Thoracic aorta (tissue), 2 donors: ENCODE measurements around the gene HEATR1. TPM values are rescaled to one million over a fixed set of nuclear protein-coding genes. Genes with fewer than 3 reads are reported as not detected.
A peak's percentile ranks its signal among the peaks of the same experiment; 100 is the strongest.

ENCODE experiments used
- ATAC-seq: fragments of 150-250 bp; one replicate; pipeline ENCODE4 v1.8.0; 2017; ENCODE audit warnings: low read depth; ENCODE audit not compliant: insufficient number of reproducible peaks, low FRiP score
- DNase-seq: peaks from one replicate; pipeline ENCODE4 v3.0.0-alpha.2; 2020; ENCODE audit warnings: low spot score
- H3K27ac ChIP-seq, 2 donors: fragments of 200-600 bp; sonication (generic); 1 replicate in 1 of 2; 2 replicates in 1 of 2; pipeline ENCODE4 v1.5.1; 2016; ENCODE audit warnings: mild to moderate bottlenecking in 2 of 2, moderate library complexity in 2 of 2
- H3K27me3 ChIP-seq: fragments of 200-600 bp; sonication (generic); replicated peaks from 2 replicates; pipeline ENCODE4 v1.6.0; 2016; ENCODE audit warnings: mild to moderate bottlenecking; ENCODE audit not compliant: insufficient read depth
- H3K36me3 ChIP-seq: fragments of 200-600 bp; sonication (generic); one replicate; pipeline ENCODE4 v1.5.1; 2016
- H3K4me1 ChIP-seq, 2 donors: fragments of 200-600 bp; sonication (generic); 1 replicate in 1 of 2; 2 replicates in 1 of 2; pipeline versions ENCODE4 v1.5.1 to v1.6.0; 2016; ENCODE audit warnings: low read depth in 2 of 2, mild to moderate bottlenecking in 1 of 2; ENCODE audit not compliant: control insufficient read depth in 1 of 2
- H3K4me3 ChIP-seq: fragments of 200-600 bp; sonication (generic); 2 replicates; pipeline ENCODE4 v1.5.1; 2016; ENCODE audit warnings: mild to moderate bottlenecking
- H3K9me3 ChIP-seq: fragments of 200-600 bp; sonication (generic); 2 replicates; pipeline ENCODE4 v1.5.1; 2016
- CTCF ChIP-seq: fragments of 200-600 bp; sonication (generic); IDR thresholded peaks from one replicate; pipeline ENCODE4 v1.5.1; 2019; ENCODE audit warnings: antibody characterized with exemption
- total RNA-seq, 2 donors: library from RNA; depleted of rRNA; stranded (reverse); fragments of >200 nt; gene quantifications; one replicate each; pipeline versions ENCODE4 v1.1.0 to v1.2.3, GENCODE V29; 2016

The HEATR1 gene
- total RNA-seq, 2 donors from 2014 or later = 15.6 to 43.5 TPM

GRCh38 chr1:236530286-236530685 is 74.0 kb downstream of the HEATR1 start:
- Histone ChIP-seq H3K27me3 (no peaks in the 10 kb centered on the region), H3K4me1 (peaks cover 0 to 9% of the 10 kb centered on the region in 2 donors), H3K4me3 (no peak overlapping the region), H3K27ac (no peak overlapping the region), H3K36me3 (peaks cover 7% of the 10 kb centered on the region), H3K9me3 (no peaks in the 10 kb centered on the region)
- ATAC-seq = no peak
- no peak for TF ChIP-seq CTCF
- DNase-seq = no peak

DNA sequence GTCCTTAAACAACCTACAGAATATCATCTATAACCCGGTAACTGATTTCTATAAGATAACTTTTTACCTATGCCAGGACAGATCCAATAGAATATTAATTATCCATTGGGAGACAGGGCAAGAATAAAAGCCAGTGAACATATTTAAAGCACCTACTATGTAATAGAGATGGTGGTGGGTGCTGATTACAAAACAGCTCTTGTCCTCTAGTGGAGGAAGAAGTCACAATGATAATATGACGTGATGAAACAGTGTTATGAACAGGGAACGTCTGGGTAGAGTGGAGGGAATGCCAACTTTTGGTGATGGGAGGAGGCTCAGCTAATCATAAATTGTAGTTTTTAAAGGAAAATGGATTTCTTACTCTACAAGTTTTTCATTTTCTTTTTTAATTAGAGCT is 78.2 kb downstream of the HEATR1 start:
- TF ChIP-seq CTCF = no peak
- H3K36me3 ChIP-seq = peaks cover 7% of the 10 kb centered on the region
- no peak overlapping the region for H3K27ac ChIP-seq
- DNase-seq (no peak), ATAC-seq (no peak)
- no peaks in the 10 kb centered on the region for H3K9me3 ChIP-seq
- peaks cover 5 to 14% of the 10 kb centered on the region in 2 donors for H3K4me1 ChIP-seq
- H3K4me3 ChIP-seq = no peak overlapping the region
- H3K27me3 ChIP-seq = no peaks in the 10 kb centered on the region

- H3K4me3 ChIP-seq = peak overlapping the region; percentile 95
- peaks cover 7% of the 10 kb centered on the region for H3K36me3 ChIP-seq
- no peaks in the 10 kb centered on the region for H3K27me3 ChIP-seq
- TF ChIP-seq CTCF = no peak
- no peaks in the 10 kb centered on the region for H3K9me3 ChIP-seq
- DNase-seq (no peak), ATAC-seq (no peak)
- peak overlapping the region; percentile 91 to 96 for H3K27ac ChIP-seq
- peaks cover 5 to 14% of the 10 kb centered on the region in 2 donors for H3K4me1 ChIP-seq
Observed at GRCh38 chr1:236524895-236525184, 79.5 kb downstream of the HEATR1 start.

- Histone ChIP-seq H3K27ac (peak overlapping the region; percentile 91 to 96), H3K27me3 (no peaks in the 10 kb centered on the region), H3K4me3 (peak overlapping the region; percentile 95), H3K9me3 (no peaks in the 10 kb centered on the region), H3K36me3 (peaks cover 7% of the 10 kb centered on the region), H3K4me1 (peaks cover 5 to 14% of the 10 kb centered on the region in 2 donors)
- DNase-seq = peak; percentile 36
- peak; percentile 81 for ATAC-seq
- no peak for TF ChIP-seq CTCF
Observed at GRCh38 chr1:236524142-236524894, 80.0 kb downstream of the HEATR1 start.

DNA sequence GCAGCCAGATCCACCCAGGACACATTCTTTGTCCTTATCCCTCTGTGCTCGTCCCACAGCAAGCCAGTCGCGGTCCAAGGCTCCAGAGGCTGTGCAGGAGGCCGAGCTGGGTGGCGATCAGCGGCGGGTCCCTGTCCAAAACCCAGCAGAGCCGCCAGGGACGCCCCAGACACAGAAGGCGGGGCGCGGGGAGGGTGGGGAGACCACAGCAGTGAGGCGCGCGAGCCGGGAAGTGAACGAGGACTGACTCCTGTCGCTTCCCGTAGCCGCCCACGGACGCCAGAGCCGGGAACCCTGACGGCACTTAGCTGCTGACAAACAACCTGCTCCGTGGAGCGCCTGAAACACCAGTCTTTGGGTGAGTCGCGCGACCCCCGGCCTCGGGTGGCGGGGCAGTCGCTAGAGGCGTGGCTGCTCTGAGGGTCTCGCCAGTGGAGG is 80.6 kb downstream of the HEATR1 start, which contains the start of gene LGALS8:
LGALS8 (plus strand) TSS at position 279 of the 438 bp plus-strand sequence. CDS start 2,089 bp downstream, outside the sequence.
- Histone ChIP-seq H3K9me3 (no peaks in the 10 kb centered on the region), H3K27ac (peak within 1 kb of the TSS; percentile 91 to 96), H3K4me3 (peak within 1 kb of the TSS; percentile 95), H3K4me1 (peaks cover 5 to 14% of the 10 kb centered on the region in 2 donors), H3K27me3 (no peaks in the 10 kb centered on the region), H3K36me3 (peaks cover 7% of the 10 kb centered on the region)
- ATAC-seq (peak; percentile 70), DNase-seq (peak; percentile 84)
- no peak for TF ChIP-seq CTCF
